Stimulated activated CD4-positive, alpha-beta T cell treated with anti-CD3 and anti-CD28 coated beads, Interleukin-1b, Interleukin-23, amount 100 ng/mL, for 4 hours (primary cell): ENCODE data around the gene CISD3.

Experiments used
- DNase-seq, 2 donors: peaks; one replicate each; pipeline ENCODE4 v3.0.0-alpha.2; 2020; ENCODE audit warnings: low read depth in 2 of 2

CISD3 gene

DNA sequence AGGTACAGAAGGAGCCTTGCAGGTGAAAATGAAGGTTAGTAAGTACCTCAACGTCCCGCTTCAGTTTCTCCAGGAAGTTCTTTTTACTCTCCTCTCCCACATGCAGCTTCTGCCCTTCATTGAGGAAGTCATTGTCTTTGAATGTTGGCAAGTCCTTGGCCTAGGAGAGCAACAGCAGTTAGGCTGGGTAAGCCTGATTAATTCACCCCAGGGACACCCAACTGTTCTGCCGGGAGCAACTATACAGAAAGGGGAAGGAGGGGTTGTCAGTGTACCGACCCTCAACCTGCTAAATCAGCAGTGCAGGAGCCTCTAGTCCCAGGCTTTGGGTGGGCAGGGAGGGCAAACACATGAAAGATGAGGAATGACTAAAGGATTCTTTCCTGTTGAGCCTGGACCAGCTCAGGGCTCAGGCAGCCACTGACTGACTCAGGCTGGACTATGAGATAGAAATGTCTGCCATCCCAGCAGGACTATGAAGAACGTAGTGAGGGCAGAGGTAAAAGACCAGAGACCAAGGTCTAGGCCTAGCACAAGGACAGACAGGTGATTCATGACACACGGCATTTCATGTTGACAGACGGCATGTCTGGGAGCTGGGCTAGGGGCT is 47.6 kb downstream of the CISD3 start:
- DNase-seq, result no peak

GRCh38 chr17:38779965-38780752 is 50.0 kb downstream of the CISD3 start:
- no peak for DNase-seq

- DNase-seq, result no peak
These were observed 53.1 kb downstream of the CISD3 start for GRCh38 chr17:38783227-38783626.
